ENCODE results near the gene MAP3K2. TPM values are rescaled to one million over a fixed set of nuclear protein-coding genes. Genes with fewer than 3 reads are reported as not detected.

MAP3K2 gene
- total RNA-seq = 10 to 100 TPM; 61.6 to 63.8 TPM

- 0% methylated on average over 67 of the region's 100 CpGs for WGBS
- Histone ChIP-seq H3K36me3 (no peaks in the 10 kb centered on the region), H3K4me1 (replicated peaks) (no peaks in the 10 kb centered on the region), H3K27me3 (replicated peaks; ENCODE audit: insufficient read depth) (no peaks in the 10 kb centered on the region), H3K4me3 (peak within 1 kb of the TSS; percentile 98 to 100), H3K27ac (peak within 1 kb of the TSS; percentile 100), H3K9me3 (no peaks in the 10 kb centered on the region)
- TF ChIP-seq POLR2AphosphoS5 (IDR thresholded peaks at IDR 0.05) (peak; percentile 78), POLR2A (IDR thresholded peaks at IDR 0.05) (peak; percentile 78), CTCF (IDR thresholded peaks at IDR 0.05) (peak in 1 of 4 experiments; percentile 13)
- intact Hi-C loops (cut with DNase I) = no loop called here
- peak; percentile 92 for DNase-seq (ENCODE audit: low spot score)
Measured at GRCh38 chr2:127387655-127388422, at the start of gene MAP3K2. Gene MAP3K2 (minus strand): TSS chr2:127387975. CDS start chr2:127343129, 44,846 bp downstream.

GRCh38 chr2:127437056-127437455, 49.3 kb upstream of the MAP3K2 start:
- Histone ChIP-seq H3K4me1 (replicated peaks) (no peaks in the 10 kb centered on the region), H3K9me3 (no peaks in the 10 kb centered on the region), H3K36me3 (no peaks in the 10 kb centered on the region), H3K27ac (no peak overlapping the region), H3K27me3 (replicated peaks; ENCODE audit: insufficient read depth) (no peaks in the 10 kb centered on the region), H3K4me3 (no peak overlapping the region)
- DNase-seq (ENCODE audit: low spot score) = no peak
- TF ChIP-seq POLR2A (IDR thresholded peaks at IDR 0.05) = no peak
- no peak for TF ChIP-seq POLR2AphosphoS5 (IDR thresholded peaks at IDR 0.05)
- TF ChIP-seq CTCF (IDR thresholded peaks at IDR 0.05) = no peak
- intact Hi-C loops (cut with DNase I) = no loop called here
- WGBS = 87% methylated on average over 9 of the region's 9 CpGs

GRCh38 chr2:127434515-127434914, 46.7 kb upstream of the MAP3K2 start:
- no peaks in the 10 kb centered on the region for H3K4me1 ChIP-seq (replicated peaks)
- intact Hi-C loops (cut with DNase I) = no loop called here
- TF ChIP-seq POLR2AphosphoS5 (IDR thresholded peaks at IDR 0.05) (no peak), CTCF (IDR thresholded peaks at IDR 0.05) (no peak), POLR2A (IDR thresholded peaks at IDR 0.05) (no peak)
- 96% methylated on average over 6 of the region's 6 CpGs for WGBS
- no peaks in the 10 kb centered on the region for H3K27me3 ChIP-seq (replicated peaks; ENCODE audit: insufficient read depth)
- DNase-seq (ENCODE audit: low spot score) = no peak
- no peaks in the 10 kb centered on the region for H3K36me3 ChIP-seq
- no peak overlapping the region for H3K27ac ChIP-seq
- H3K4me3 ChIP-seq = no peak overlapping the region
- H3K9me3 ChIP-seq = no peaks in the 10 kb centered on the region

GRCh38 chr2:127431408-127432023, 43.7 kb upstream of the MAP3K2 start:
- Histone ChIP-seq H3K27me3 (replicated peaks; ENCODE audit: insufficient read depth) (no peaks in the 10 kb centered on the region), H3K4me3 (no peak overlapping the region), H3K36me3 (no peaks in the 10 kb centered on the region), H3K9me3 (no peaks in the 10 kb centered on the region), H3K27ac (no peak overlapping the region), H3K4me1 (replicated peaks) (no peaks in the 10 kb centered on the region)
- DNase-seq (ENCODE audit: low spot score) = no peak
- 81% methylated on average over 14 of the region's 14 CpGs for WGBS
- no peak for TF ChIP-seq CTCF (IDR thresholded peaks at IDR 0.05)
- TF ChIP-seq POLR2AphosphoS5 (IDR thresholded peaks at IDR 0.05) = no peak
- no peak for TF ChIP-seq POLR2A (IDR thresholded peaks at IDR 0.05)
- intact Hi-C loops (cut with DNase I) = no loop called here

Data from prostate gland (tissue), 2 donors.